Activated CD4-positive, alpha-beta T cell treated with anti-CD3 and anti-CD28 coated beads, Interleukin-2, amount 10 ng/mL, durations not matched to agents 24 days and 14 days (primary cell): ENCODE measurements around the gene WFS1. TPM values are rescaled to one million over a fixed set of nuclear protein-coding genes. Genes with fewer than 3 reads are reported as not detected.

Source experiments
- DNase-seq: peaks from one replicate; pipeline ENCODE4 v3.0.0; 2022
- H3K27ac Mint-ChIP-seq: one replicate; pipeline ENCODE4 v1.8.0; 2022; ENCODE audit warnings: mild to moderate bottlenecking, mixed read lengths
- H3K27me3 Mint-ChIP-seq: one replicate; pipeline ENCODE4 v1.8.0; 2022; ENCODE audit warnings: mixed read lengths
- H3K36me3 Mint-ChIP-seq: one replicate; pipeline ENCODE4 v1.8.0; 2022; ENCODE audit warnings: low read depth, mild to moderate bottlenecking, mixed read lengths
- H3K4me1 Mint-ChIP-seq: one replicate; pipeline ENCODE4 v1.8.0; 2021; ENCODE audit warnings: mixed read lengths
- H3K4me3 Mint-ChIP-seq: one replicate; pipeline ENCODE4 v1.8.0; 2022; ENCODE audit warnings: mild to moderate bottlenecking, moderate library complexity, mixed read lengths
- H3K9me3 Mint-ChIP-seq: one replicate; pipeline ENCODE4 v1.8.0; 2021; ENCODE audit warnings: mixed read lengths
- intact Hi-C: fragments of 100-400 bp; cut with micrococcal nuclease; formaldehyde crosslinking; loops from one replicate; pipeline ENCODE4 v1.15.1; 2023
- total RNA-seq: library from RNA; stranded (reverse); gene quantifications from 2 replicates; pipeline ENCODE4 v1.2.3, GENCODE V29; 2022

WFS1 gene
- total RNA-seq, 1 donor from 2014 or later, result 4.7 TPM

GRCh38 chr4:6245246-6246169 lies 24.1 kb upstream of the WFS1 start:
- Mint-ChIP-seq H3K36me3 (peaks cover 2% of the 10 kb centered on the region), H3K4me1 (peaks cover 1% of the 10 kb centered on the region), H3K4me3 (no peak overlapping the region), H3K27me3 (peaks cover 49% of the 10 kb centered on the region), H3K9me3 (peaks cover 6% of the 10 kb centered on the region), H3K27ac (no peak overlapping the region)
- no peak for DNase-seq
- intact Hi-C loops, result no loop called here

- H3K4me1 Mint-ChIP-seq, result peaks cover 1% of the 10 kb centered on the region
- peaks cover 50% of the 10 kb centered on the region for H3K27me3 Mint-ChIP-seq
- intact Hi-C loops, result no loop called here
- H3K36me3 Mint-ChIP-seq, result peaks cover 2% of the 10 kb centered on the region
- no peak for DNase-seq
- H3K4me3 Mint-ChIP-seq, result no peak overlapping the region
- H3K9me3 Mint-ChIP-seq, result peaks cover 6% of the 10 kb centered on the region
- no peak overlapping the region for H3K27ac Mint-ChIP-seq
These were observed 23.4 kb upstream of the WFS1 start for GRCh38 chr4:6246170-6246634.

- Mint-ChIP-seq H3K27ac (no peak overlapping the region), H3K4me1 (peaks cover 1% of the 10 kb centered on the region), H3K9me3 (peaks cover 6% of the 10 kb centered on the region), H3K36me3 (peaks cover 2% of the 10 kb centered on the region), H3K4me3 (no peak overlapping the region), H3K27me3 (peaks cover 50% of the 10 kb centered on the region)
- DNase-seq, result no peak
- intact Hi-C loops, result no loop called here
These were observed 21.3 kb upstream of the WFS1 start for GRCh38 chr4:6248394-6248793.

GRCh38 chr4:6250235-6250983 lies 19.2 kb upstream of the WFS1 start:
- peak; percentile 83 for DNase-seq
- no peak overlapping the region for H3K4me3 Mint-ChIP-seq
- no peak overlapping the region for H3K27ac Mint-ChIP-seq
- H3K4me1 Mint-ChIP-seq, result peaks cover 1% of the 10 kb centered on the region
- intact Hi-C loops, result loop anchor here (1.0 to 10.0 kb wide), 3 partner anchors 77 to 296 kb away; no protein-coding TSS in a partner anchor
- no peaks in the 10 kb centered on the region for H3K9me3 Mint-ChIP-seq
- no peaks in the 10 kb centered on the region for H3K36me3 Mint-ChIP-seq
- H3K27me3 Mint-ChIP-seq, result peaks cover 37% of the 10 kb centered on the region

- intact Hi-C loops, result loop anchor here (1.0 to 10.0 kb wide), 3 partner anchors 76 to 296 kb away; no protein-coding TSS in a partner anchor
- DNase-seq, result no peak
- no peak overlapping the region for H3K4me3 Mint-ChIP-seq
- H3K4me1 Mint-ChIP-seq, result peaks cover 1% of the 10 kb centered on the region
- peaks cover 39% of the 10 kb centered on the region for H3K27me3 Mint-ChIP-seq
- H3K36me3 Mint-ChIP-seq, result no peaks in the 10 kb centered on the region
- H3K9me3 Mint-ChIP-seq, result no peaks in the 10 kb centered on the region
- no peak overlapping the region for H3K27ac Mint-ChIP-seq
These were observed 18.7 kb upstream of the WFS1 start for GRCh38 chr4:6250984-6251295.

GRCh38 chr4:6251365-6251764 lies 18.3 kb upstream of the WFS1 start:
- peaks cover 35% of the 10 kb centered on the region for H3K27me3 Mint-ChIP-seq
- DNase-seq, result no peak
- H3K36me3 Mint-ChIP-seq, result no peaks in the 10 kb centered on the region
- no peaks in the 10 kb centered on the region for H3K9me3 Mint-ChIP-seq
- intact Hi-C loops, result loop anchor here (2.0 to 10.0 kb wide), 2 partner anchors 257 to 295 kb away; no protein-coding TSS in a partner anchor
- H3K4me1 Mint-ChIP-seq, result peaks cover 1% of the 10 kb centered on the region
- H3K4me3 Mint-ChIP-seq, result no peak overlapping the region
- H3K27ac Mint-ChIP-seq, result no peak overlapping the region

- intact Hi-C loops, result loop anchor here (10.0 kb wide), 1 partner anchor 257 kb away; no protein-coding TSS in a partner anchor
- Mint-ChIP-seq H3K36me3 (no peaks in the 10 kb centered on the region), H3K4me1 (peaks cover 3% of the 10 kb centered on the region), H3K27me3 (peaks cover 29% of the 10 kb centered on the region), H3K27ac (no peak overlapping the region), H3K4me3 (no peak overlapping the region), H3K9me3 (no peaks in the 10 kb centered on the region)
- no peak for DNase-seq
These were observed 17.6 kb upstream of the WFS1 start for GRCh38 chr4:6252051-6252450.

- Mint-ChIP-seq H3K9me3 (no peaks in the 10 kb centered on the region), H3K27me3 (peaks cover 32% of the 10 kb centered on the region), H3K27ac (no peak overlapping the region), H3K4me3 (no peak overlapping the region), H3K4me1 (peaks cover 11% of the 10 kb centered on the region), H3K36me3 (no peaks in the 10 kb centered on the region)
- DNase-seq, result no peak
- intact Hi-C loops, result loop anchor here (10.0 kb wide), 1 partner anchor 258 kb away; no protein-coding TSS in a partner anchor
These were observed 16.5 kb upstream of the WFS1 start for GRCh38 chr4:6253111-6253510.

- H3K4me3 Mint-ChIP-seq, result no peak overlapping the region
- peaks cover 11% of the 10 kb centered on the region for H3K4me1 Mint-ChIP-seq
- no peak for DNase-seq
- H3K9me3 Mint-ChIP-seq, result no peaks in the 10 kb centered on the region
- H3K27me3 Mint-ChIP-seq, result peaks cover 26% of the 10 kb centered on the region
- no peak overlapping the region for H3K27ac Mint-ChIP-seq
- intact Hi-C loops, result loop anchor here (10.0 kb wide), 1 partner anchor 259 kb away; no protein-coding TSS in a partner anchor
- no peaks in the 10 kb centered on the region for H3K36me3 Mint-ChIP-seq
These were observed 15.7 kb upstream of the WFS1 start for GRCh38 chr4:6253961-6254360.

- Mint-ChIP-seq H3K27me3 (peaks cover 26% of the 10 kb centered on the region), H3K9me3 (no peaks in the 10 kb centered on the region), H3K4me1 (peaks cover 9% of the 10 kb centered on the region), H3K4me3 (no peak overlapping the region), H3K27ac (no peak overlapping the region), H3K36me3 (no peaks in the 10 kb centered on the region)
- intact Hi-C loops, result loop anchor here (10.0 kb wide), 1 partner anchor 261 kb away; no protein-coding TSS in a partner anchor
- DNase-seq, result no peak
These were observed 13.5 kb upstream of the WFS1 start for GRCh38 chr4:6256141-6256540.

GRCh38 chr4:6257247-6258025 lies 12.2 kb upstream of the WFS1 start:
- Mint-ChIP-seq H3K27ac (no peak overlapping the region), H3K4me1 (peaks cover 9% of the 10 kb centered on the region), H3K9me3 (no peaks in the 10 kb centered on the region), H3K36me3 (no peaks in the 10 kb centered on the region), H3K4me3 (peak overlapping the region; percentile 41), H3K27me3 (peaks cover 30% of the 10 kb centered on the region)
- no peak for DNase-seq
- intact Hi-C loops, result loop anchor here (10.0 kb wide), 1 partner anchor 263 kb away; no protein-coding TSS in a partner anchor

- Mint-ChIP-seq H3K4me1 (peaks cover 9% of the 10 kb centered on the region), H3K9me3 (no peaks in the 10 kb centered on the region), H3K36me3 (no peaks in the 10 kb centered on the region), H3K27me3 (peaks cover 30% of the 10 kb centered on the region), H3K27ac (no peak overlapping the region), H3K4me3 (no peak overlapping the region)
- no peak for DNase-seq
- intact Hi-C loops, result loop anchor here (10.0 kb wide), 1 partner anchor 263 kb away; no protein-coding TSS in a partner anchor
These were observed 11.7 kb upstream of the WFS1 start for GRCh38 chr4:6258026-6258360.

GRCh38 chr4:6258741-6259140 lies 10.9 kb upstream of the WFS1 start:
- Mint-ChIP-seq H3K27ac (no peak overlapping the region), H3K4me1 (peaks cover 13% of the 10 kb centered on the region), H3K9me3 (no peaks in the 10 kb centered on the region), H3K36me3 (no peaks in the 10 kb centered on the region), H3K4me3 (no peak overlapping the region), H3K27me3 (peaks cover 30% of the 10 kb centered on the region)
- intact Hi-C loops, result loop anchor here (10.0 kb wide), 1 partner anchor 264 kb away; no protein-coding TSS in a partner anchor
- DNase-seq, result no peak
